CD1c-positive myeloid dendritic cell (primary cell): Measurements from ENCODE around the gene WDR13.
A peak's percentile ranks its signal among the peaks of the same experiment; 100 is the strongest.
"Not testable (repeated sequence)": the region's sequence is repeated elsewhere in the genome, so short reads cannot be mapped to it uniquely, and the experiment has no call there.

Experiments used
- DNase-seq: peaks from one replicate; pipeline ENCODE4 v3.0.0-alpha.2; 2016; ENCODE audit errors: extremely low spot score

The WDR13 gene

DNA sequence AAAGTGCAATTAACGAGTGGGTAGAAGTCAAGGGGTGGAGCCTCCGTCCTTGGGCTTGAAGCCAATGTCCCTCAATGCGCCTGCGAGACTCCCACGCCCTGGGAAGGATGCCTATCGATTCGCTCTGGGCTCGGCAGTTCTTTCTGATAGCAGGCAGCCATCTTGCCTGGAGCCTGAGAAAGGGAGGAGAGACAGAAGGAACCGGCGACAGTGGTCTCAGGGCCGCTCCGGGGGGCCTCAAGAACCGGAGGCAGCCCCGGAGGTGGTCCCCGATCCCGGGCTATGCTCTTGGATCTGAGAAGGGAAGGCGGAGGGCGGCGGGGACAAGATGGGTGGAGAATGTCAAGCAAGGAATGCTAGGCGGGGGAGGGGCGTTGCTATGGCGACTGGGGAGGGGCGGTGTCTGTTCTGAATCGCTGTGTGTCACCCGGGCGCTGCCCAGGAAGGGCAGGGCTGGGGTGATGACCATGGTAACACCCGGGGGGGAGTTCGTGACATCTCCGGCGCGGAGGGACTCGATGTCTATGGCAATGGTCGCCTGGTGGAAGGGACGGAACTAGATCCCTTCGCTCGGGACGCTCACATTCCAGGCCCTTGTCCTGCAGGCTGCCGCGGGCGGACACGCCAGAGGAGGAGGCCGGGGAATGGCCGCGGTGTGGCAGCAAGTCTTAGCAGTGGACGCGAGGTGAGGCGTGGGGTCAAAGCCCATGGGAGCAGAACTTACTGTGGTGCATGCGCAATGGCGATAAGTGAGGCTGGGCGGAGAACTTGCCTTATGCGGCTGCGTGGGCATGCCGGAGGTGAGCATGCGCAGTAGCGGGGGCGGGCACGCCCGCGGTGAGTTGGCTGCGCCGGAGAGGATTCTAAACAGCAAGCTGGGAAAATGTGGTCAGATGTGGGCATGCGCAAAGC, at the start of gene WDR13:
Gene WDR13 (plus strand): TSS at position 140 of the 912 bp plus-strand sequence. CDS start 505 bp downstream, at position 645.
- peak; percentile 91 for DNase-seq

DNA sequence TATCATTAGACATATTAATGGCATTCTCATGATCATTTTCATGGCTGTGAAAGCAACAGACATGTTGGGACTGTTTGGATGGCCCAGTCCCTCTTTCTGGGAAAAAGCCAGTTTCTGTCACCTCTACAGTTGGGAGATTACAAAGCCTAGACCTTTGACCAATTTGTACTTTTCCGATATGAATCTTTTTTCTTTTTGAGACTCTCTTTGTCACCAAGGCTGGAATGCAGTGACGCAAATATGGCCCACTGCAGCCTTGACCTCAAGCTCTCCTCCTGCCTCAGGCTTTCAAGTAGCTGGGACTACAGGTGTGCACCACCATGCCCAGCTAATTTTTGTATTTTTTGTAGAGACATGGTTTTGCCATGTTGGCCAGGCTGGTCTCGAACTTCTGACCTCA, 48.4 kb upstream of the WDR13 start:
- no peak for DNase-seq

GRCh38 chrX:48555731-48556325, 41.5 kb upstream of the WDR13 start:
- not testable (repeated sequence) for DNase-seq

- DNase-seq = no peak
These were observed 39.0 kb upstream of the WDR13 start for GRCh38 chrX:48558271-48558670.

DNA sequence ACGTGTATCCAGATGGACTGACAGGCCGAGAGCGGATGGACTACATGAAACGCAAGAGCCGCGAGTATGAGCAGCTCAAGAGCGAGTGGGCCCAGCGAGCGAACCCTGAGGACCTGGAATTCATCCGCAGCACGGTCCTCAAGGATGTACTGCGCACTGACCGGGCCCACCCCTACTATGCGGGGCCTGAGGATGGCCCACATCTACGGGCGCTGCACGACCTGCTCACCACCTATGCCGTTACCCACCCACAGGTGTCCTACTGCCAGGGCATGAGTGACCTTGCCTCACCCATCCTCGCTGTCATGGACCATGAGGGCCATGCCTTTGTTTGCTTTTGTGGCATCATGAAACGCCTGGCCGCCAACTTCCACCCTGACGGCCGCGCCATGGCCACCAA, 37.7 kb upstream of the WDR13 start:
- DNase-seq = no peak

GRCh38 chrX:48560056-48560455, 37.2 kb upstream of the WDR13 start:
- no peak for DNase-seq

GRCh38 chrX:48560681-48561080, 36.6 kb upstream of the WDR13 start:
- DNase-seq = no peak

- peak; percentile 18 for DNase-seq
These were observed 27.3 kb upstream of the WDR13 start for GRCh38 chrX:48569958-48570357.

DNA sequence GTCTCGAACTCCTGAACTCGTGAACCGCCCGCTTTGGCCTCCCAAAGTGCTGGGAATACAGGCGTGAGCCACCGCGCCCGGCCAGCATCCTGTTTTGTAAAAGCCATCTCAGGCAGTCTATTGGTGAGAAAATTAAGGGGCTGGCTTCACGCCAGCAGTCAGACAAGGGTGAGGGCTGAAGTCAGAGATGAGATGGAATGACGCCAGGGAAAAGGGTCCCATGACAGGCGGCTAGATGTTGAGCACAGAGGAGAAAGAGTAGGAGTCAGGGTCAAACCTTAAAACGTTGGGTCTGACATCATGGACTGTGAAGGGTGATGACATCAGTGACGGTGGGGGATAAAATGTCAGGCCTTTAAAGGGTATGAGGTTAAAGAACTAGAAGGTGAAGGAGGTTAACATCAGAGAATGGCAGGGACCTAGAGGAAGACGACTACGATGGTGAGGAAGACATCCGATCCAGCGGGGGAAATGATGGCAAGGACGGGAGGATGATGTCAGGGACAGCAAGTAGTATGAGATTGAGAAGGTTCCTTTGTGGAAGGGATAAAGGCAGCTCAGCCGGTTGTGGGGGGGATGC, 23.5 kb upstream of the WDR13 start:
- DNase-seq = peak; percentile 65

DNA sequence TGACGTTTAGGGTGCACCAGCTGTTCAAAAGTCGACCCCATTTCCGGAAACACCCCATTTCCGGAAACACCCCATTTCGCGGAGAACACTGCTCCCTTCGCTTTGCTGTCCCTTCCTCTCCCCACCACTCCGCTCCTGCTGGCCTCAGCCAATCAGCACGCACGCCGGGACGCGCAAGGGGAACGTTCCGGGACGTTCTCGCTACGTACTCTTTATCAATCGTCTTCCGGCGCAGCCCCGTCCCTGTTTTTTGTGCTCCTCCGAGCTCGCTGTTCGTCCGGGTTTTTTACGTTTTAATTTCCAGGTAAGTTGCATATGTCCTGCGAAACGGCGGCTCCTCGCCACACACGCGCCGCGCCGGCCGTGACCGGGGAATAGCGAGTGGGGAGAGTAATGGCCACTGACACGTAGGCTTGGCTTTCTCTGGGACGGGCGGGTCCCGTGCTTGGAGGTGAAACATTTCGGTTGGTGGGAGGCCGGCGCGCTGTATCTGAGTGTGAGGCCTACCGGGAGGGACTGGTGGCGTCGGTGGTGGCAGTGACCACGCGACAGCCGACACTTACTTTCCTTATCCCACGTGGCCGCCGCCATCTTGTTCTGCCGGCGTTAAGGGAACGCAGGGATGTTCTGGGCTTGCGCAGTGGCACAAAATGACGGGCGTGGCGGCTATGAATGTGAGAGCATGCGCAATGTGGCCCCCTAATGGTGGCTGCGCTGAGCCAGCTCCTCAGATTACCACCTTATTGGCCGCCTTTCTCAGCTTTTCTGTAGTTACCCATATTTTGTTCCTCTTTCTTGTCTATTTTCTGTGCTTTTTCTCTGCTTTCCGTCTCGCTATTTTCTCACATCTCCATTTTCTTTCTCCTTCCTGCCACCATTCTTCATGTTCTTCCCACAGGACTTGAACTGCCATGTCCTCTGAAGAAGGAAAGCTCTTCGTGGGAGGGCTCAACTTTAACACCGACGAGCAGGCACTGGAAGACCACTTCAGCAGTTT, 22.7 kb upstream of the WDR13 start, which contains the start of gene RBM3:
Gene RBM3 (plus strand): TSS at position 215 of the 997 bp plus-strand sequence. CDS start 697 bp downstream, at position 912.
- DNase-seq = peak; percentile 92

- no peak for DNase-seq
These were observed 21.6 kb upstream of the WDR13 start for GRCh38 chrX:48575642-48576041.

- DNase-seq = no peak
These were observed 21.2 kb upstream of the WDR13 start for GRCh38 chrX:48576108-48576507.

GRCh38 chrX:48578661-48579128, 18.6 kb upstream of the WDR13 start:
- no peak for DNase-seq

DNA sequence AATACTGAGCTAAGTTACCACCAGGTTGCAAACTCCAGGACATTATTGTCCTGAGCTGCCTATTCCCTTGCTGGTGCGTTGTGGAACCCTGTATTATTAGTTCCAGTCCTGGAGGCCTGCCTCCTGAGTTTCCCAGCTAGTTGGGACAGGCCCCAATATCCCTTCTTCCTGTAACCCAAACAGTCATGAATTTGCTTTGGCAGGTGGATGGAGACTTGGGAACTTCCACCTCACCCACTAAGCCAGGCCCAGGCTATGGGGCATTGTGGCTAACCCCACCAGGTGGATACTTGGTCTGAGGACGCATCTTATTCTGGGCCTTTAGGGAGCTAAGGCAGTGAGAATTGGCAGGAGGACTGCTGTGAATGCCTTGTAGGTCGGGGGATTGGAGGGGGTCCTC, 18.0 kb upstream of the WDR13 start:
- no peak for DNase-seq

GRCh38 chrX:48580662-48581061, 16.6 kb upstream of the WDR13 start:
- no peak for DNase-seq

DNA sequence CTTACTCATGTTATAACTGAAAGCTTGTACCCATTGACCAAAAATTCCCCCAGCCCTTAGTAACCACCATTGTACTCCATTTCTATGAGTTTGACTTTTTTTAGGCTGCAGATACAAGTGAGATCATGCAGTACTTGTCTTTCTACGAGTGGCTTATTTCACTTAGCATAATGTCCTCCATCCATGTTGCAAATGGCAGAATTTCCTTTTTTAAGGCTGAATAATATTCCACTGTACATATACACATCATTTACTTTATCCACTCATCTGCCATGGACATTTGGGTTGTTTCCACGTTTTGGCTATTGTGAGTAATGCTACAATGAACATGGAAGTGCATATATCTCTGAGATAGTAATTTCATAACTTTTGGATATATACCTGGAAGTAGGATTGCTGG, 12.6 kb upstream of the WDR13 start:
- no peak for DNase-seq

DNA sequence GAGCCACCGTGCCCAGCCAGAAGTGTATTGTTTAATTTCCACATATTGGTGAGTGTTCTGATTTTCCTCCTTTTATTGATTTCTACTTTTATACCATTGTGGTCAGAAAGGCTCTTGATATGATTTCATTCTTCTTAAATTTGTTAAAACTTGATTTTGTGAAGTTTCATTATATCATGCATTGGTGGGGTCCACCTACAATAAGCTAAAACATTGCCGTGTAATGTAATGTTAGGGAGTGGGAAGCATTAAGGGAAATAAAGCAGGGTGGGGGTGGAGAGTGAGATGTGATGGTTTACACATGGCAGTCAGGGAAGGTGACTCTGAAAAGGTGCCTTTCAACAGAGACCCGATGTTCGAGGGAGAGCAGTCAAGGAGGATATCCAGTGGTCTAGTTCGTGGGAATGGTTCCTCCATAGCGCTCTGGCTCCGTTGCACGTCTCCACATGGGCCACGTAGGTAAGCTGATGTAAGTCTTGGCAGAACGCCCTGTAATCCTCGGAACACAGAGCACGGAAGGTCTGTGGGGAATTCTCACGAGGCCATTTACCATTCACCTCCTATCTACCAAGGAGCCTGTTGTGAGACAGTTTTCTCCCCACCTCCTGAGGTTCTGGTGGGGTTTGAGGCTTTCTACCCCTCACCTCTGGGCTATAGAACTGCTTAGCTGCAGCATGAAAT, 7.7 kb upstream of the WDR13 start:
- no peak for DNase-seq

DNA sequence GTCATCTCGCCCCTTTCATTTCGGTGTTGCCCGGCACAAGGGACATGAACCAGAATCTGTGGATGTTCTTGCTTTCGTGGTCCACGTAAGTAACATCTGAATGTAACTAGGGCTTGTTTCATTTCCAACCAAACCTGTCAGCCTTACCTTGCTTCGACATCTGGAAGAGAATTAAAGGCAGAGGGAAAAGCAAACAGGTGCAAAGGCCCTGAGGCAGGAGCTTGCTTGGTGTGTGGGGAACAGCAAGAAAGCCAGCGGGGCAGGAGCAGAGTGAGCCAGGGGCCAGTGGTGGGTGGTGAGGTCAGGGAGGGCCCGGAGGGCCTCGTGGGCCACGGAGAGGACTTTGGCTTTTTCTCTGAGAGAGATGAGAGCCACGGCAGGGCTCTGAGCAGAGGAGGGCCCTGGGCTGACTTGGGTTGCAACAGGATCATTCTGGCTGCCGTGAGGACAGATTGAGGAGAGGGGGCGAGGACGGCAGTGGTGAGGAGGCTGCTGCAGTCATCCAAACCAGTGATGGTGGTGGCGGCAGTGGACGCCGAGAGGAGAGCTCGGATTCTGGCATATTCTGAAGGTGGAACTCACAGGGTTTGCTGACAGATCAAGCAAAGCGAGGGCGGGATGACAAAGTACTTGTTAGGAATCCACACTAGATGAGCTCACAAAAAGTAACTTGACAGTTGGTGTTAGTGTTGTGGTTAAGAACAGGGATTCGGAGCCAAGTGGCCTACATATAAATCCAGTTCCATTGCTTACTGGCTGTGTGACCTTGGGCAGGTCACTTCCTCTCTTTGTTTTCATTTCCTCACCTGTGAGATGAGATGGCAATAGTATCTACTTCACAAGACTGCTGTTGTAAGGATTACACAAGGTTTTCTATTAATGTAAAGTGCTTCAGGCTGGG, 6.8 kb upstream of the WDR13 start:
- no peak for DNase-seq

DNA sequence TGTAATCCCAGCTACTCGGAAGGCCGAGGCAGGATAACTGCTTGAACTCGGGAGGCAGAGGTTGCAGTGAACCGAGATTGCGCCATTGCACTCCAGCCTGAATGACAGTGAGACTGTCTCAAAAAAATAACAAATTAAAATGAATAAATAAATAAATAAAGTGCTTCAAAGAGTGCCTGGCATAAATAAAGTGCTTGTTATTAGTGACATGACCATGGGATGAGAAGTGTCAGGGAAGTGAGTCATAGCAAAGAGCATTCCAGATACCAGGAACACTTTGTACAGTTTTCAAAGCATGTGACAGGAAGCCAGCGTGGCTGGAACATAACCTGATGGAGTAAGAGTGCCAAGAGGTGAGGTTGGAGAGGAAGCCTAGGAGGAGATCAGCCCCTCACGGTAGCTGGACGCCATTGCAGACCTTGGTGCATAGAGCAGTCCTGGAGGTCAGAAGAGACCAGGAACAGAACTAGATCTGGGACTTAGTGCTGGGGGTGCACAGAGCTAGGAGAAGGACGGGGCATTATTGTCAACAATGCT, 6.0 kb upstream of the WDR13 start:
- DNase-seq = no peak
